Erythroblast (primary cell): ENCODE measurements around the gene GPR107.

Experiments used
- GATA1 ChIP-seq: IDR thresholded peaks from 2 replicates; pipeline ENCODE4 v1.6.1; 2011; ENCODE audit warnings: low read depth, mild to moderate bottlenecking, control low read depth, low read length, moderate library complexity
- POLR2A ChIP-seq: IDR thresholded peaks from 2 replicates; pipeline ENCODE4 v1.6.1; 2011; ENCODE audit warnings: mild to moderate bottlenecking, low read length

GRCh38 chr9:130129432-130130061 lies 75.8 kb downstream of the GPR107 start:
- TF ChIP-seq POLR2A (peak; percentile 59), GATA1 (no peak)
